Lower leg skin (tissue), 4 donors: ENCODE results near the gene EXD1. TPM values are rescaled to one million over a fixed set of nuclear protein-coding genes. Genes with fewer than 3 reads are reported as not detected.
A peak's percentile ranks its signal among the peaks of the same experiment; 100 is the strongest.
"Not testable (repeated sequence)": the region's sequence is repeated elsewhere in the genome, so short reads cannot be mapped to it uniquely, and the experiment has no call there.

Experiments used
- DNase-seq, 2 donors: peaks; one replicate each; pipeline ENCODE4 v3.0.0-alpha.2; 2019; ENCODE audit warnings: low spot score in 2 of 2
- H3K4me3 ChIP-seq: fragments of 200-600 bp; sonication (generic); 2 replicates; pipeline ENCODE4 v1.5.1; 2017; ENCODE audit warnings: mild to moderate bottlenecking, low read depth; ENCODE audit not compliant: poor library complexity, severe bottlenecking
- CTCF ChIP-seq, 3 donors: fragments of 450-650 bp; IDR thresholded peaks; one replicate each; pipeline ENCODE4 v1.5.1; 2016; ENCODE audit warnings: antibody characterized with exemption in 3 of 3, mild to moderate bottlenecking in 3 of 3, moderate library complexity in 2 of 3
- POLR2A ChIP-seq, 2 donors: fragments of 450-650 bp; IDR thresholded peaks; one replicate each; pipeline ENCODE4 v1.6.1; 2016 to 2017; ENCODE audit warnings: antibody characterized with exemption in 2 of 2, mild to moderate bottlenecking in 1 of 2, moderate library complexity in 1 of 2
- WGBS, 2 donors: methylation state at CpG; one replicate each; pipeline ENCODE4 v1.1.5; 2018; 5-methylcytosine and 5-hydroxymethylcytosine counted together
- intact Hi-C: fragments of 100-400 bp; cut with DNase I; formaldehyde crosslinking; loops from one replicate; pipeline ENCODE4 v1.15.0; 2023; ENCODE audit warnings: low total_unique reads
- total RNA-seq, 4 donors: library from RNA; depleted of rRNA; stranded (reverse); fragments of >200 nt; gene quantifications; one replicate each; pipeline ENCODE4 v1.1.0, GENCODE V29; 2016

Gene EXD1
- total RNA-seq, 4 donors from 2014 or later = not detected

DNA sequence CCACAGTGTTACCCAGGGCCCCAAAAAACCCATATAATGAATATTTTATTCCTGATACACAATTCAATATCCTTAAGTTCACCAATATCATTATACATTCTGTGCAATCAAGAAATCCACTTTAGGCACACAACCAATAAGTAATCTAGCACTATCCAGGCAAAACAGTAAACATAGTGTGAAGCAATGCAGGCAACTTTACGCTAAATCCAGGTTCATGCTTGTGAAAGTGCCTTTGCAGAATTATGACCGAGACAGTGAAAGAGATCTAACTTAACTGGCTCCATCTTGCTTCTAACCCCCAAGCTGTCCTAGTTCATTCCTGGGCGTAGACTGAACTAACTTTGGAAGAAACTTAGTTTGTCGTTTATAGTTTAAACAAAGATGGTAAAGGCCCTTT lies 80.3 kb downstream of the EXD1 start:
- no peak for DNase-seq
- H3K4me3 ChIP-seq = no peak overlapping the region
- intact Hi-C loops = no loop called here
- TF ChIP-seq CTCF (IDR thresholded peaks at IDR 0.05) (no peak), POLR2A (IDR thresholded peaks at IDR 0.05) (no peak)
- 44 to 52% methylated on average over 4 of the region's 4 CpGs for WGBS, 2 donors

DNA sequence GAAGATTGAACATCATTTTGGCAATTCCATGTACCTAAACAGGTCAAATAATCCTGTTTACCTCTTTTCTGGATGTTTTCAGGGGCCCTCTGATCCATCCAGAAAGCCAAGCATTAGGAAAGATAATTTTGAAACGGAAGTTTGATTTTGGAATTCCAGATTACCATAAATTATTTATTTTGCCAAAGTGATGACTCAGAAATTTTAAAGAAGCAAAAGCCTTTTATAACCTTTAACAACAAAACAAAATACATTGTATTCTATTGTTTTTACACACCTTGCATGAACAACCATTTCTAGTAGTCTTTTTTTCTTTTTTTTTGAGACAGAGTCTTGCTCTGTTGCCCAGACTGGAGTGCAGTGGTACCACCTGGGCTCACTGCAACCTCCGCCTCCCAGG lies 82.5 kb downstream of the EXD1 start:
- no peak overlapping the region for H3K4me3 ChIP-seq
- 62 to 64% methylated on average over 2 of the region's 2 CpGs for WGBS, 2 donors
- no peak for TF ChIP-seq POLR2A (IDR thresholded peaks at IDR 0.05)
- no peak for TF ChIP-seq CTCF (IDR thresholded peaks at IDR 0.05)
- no peak for DNase-seq
- intact Hi-C loops = no loop called here

- no peak for TF ChIP-seq POLR2A (IDR thresholded peaks at IDR 0.05)
- no peak for TF ChIP-seq CTCF (IDR thresholded peaks at IDR 0.05)
- no peak for DNase-seq
- 79 to 80% methylated on average over 5 of the region's 5 CpGs for WGBS, 2 donors
- no peak overlapping the region for H3K4me3 ChIP-seq
- intact Hi-C loops = loop anchor here (10.0 kb wide), 1 partner anchor 1885 kb away; no protein-coding TSS in a partner anchor
Observed at GRCh38 chr15:41139619-41140018, 90.9 kb downstream of the EXD1 start.

DNA sequence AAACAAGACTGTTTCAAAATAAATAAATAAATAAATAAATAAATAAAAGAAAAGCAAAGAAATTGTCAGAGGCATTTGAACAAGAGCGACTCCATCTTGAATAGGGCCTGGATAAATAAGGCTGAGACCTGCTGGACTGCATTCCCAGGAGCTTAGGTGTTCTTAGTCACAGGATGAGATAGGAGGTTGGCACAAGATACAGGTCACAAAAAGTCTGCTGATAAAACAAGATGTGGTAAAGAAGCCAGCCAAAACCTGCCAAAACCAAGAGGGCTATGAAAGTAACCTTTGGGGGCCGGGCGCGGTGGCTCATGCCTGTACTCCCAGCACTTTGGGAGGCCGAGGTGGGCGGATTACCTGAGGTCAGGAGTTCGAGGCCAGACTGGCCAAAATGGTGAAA lies 91.4 kb downstream of the EXD1 start:
- 57 to 58% methylated on average over 7 of the region's 7 CpGs for WGBS, 2 donors
- intact Hi-C loops = loop anchor here (10.0 kb wide), 1 partner anchor 1886 kb away; no protein-coding TSS in a partner anchor

GRCh38 chr15:41135580-41135979 lies 95.0 kb downstream of the EXD1 start:
- DNase-seq, H3K4me3 ChIP-seq: not testable (repeated sequence)
- WGBS, 2 donors = 75 to 79% methylated on average over 6 of the region's 6 CpGs
- intact Hi-C loops = loop anchor here (10.0 kb wide), 1 partner anchor 1889 kb away; no protein-coding TSS in a partner anchor

More for the DNA sequence above, 91.4 kb downstream of the EXD1 start:
- DNase-seq = peak in 1 of 2 donors; percentile 19
- H3K4me3 ChIP-seq = not testable (repeated sequence)

GRCh38 chr15:41133454-41133853 lies 97.1 kb downstream of the EXD1 start:
- 81 to 84% methylated on average over 10 of the region's 10 CpGs for WGBS, 2 donors
- H3K4me3 ChIP-seq = no peak overlapping the region
- TF ChIP-seq POLR2A (IDR thresholded peaks at IDR 0.05) = no peak
- TF ChIP-seq CTCF (IDR thresholded peaks at IDR 0.05) = no peak
- no peak for DNase-seq
- intact Hi-C loops = loop anchor here (10.0 kb wide), 1 partner anchor 1891 kb away; no protein-coding TSS in a partner anchor

Other genes with a start within 250 kb of the EXD1 start
- 10 to 100 TPM; 22.3 to 44.3 (median 31.1) TPM for gene INO80, start 114.5 kb downstream of the EXD1 start, total RNA-seq
- 100 to 1,000 TPM; 125 to 183 (median 154) TPM for gene CHP1, start 511 bp upstream of the EXD1 start, total RNA-seq
- gene OIP5, start 101.8 kb upstream of the EXD1 start, total RNA-seq = 1 to 10 TPM in 3 of 4 donors, under 1 TPM in 1; 0.76 to 1.9 (median 1.5) TPM
- gene NUSAP1, start 102.1 kb upstream of the EXD1 start, total RNA-seq = 10 to 100 TPM in 2 of 4 donors, 1 to 10 TPM in 2; 3.2 to 17.4 (median 12.0) TPM
- 10 to 100 TPM in 3 of 4 donors, 1 to 10 TPM in 1; 9.6 to 16.8 (median 15.1) TPM for gene NDUFAF1, start 171.7 kb upstream of the EXD1 start, total RNA-seq
- 10 to 100 TPM; 23.4 to 73.0 (median 37.2) TPM for gene RTF1, start 186.3 kb upstream of the EXD1 start, total RNA-seq